Mammary epithelial cell (primary cell): ENCODE data around the gene DOCK1.

Source experiments
- EZH2 ChIP-seq: IDR thresholded peaks from 2 replicates; pipeline ENCODE4 v1.6.1; 2012; ENCODE audit warnings: low read length, inconsistent platforms, borderline replicate concordance
- TF ChIP-seq, protein P1 (sequence below), 2 donors: IDR thresholded peaks in 1 of 2; conservative IDR thresholded peaks in 1 of 2; 2 replicates each; pipeline ENCODE4 v1.5.1; 2011 to 2012; ENCODE audit warnings: inconsistent platforms in 2 of 2, low read length in 2 of 2, mild to moderate bottlenecking in 2 of 2, control low read depth in 1 of 2, low read depth in 1 of 2; ENCODE audit not compliant: insufficient read depth in 1 of 2; ENCODE audit errors: extremely low read depth in 1 of 2

DNA sequence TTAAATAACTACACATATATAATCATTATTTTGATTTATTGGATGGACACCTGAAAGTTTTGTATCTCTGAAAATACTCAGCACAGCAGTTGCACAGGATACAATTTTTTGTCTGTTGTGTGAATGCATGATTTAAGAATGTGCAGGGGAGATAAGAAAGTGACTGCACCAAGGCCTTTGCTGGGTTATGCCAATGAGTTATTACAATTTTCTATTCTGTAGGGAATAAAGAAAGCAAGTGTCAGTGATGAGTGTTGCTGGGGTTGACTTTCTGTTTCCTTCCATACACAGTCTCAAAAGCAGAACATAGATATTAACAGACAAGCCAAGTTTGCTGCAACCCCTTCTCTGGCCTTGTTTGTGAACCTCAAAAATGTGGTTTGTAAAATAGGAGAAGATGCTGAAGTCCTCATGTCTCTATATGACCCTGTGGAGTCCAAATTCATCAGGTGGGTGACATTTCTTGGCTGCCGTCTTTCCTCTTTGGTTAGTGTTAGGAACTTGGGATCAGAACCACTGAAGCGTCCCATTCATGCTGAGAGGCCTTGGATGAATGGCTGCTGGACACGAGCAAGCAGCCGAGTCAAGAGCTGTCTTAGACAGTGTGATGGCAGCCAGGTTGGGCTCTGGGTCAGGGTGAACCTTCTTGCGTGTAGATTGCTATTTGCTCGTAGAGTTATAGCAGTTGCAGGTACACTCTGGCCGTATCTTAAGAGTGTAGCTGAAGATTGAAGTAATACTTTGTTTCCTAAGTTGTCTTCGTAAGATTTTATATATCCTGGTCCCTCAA, 92.8 kb downstream of the DOCK1 start:
- TF ChIP-seq, protein P1, sequence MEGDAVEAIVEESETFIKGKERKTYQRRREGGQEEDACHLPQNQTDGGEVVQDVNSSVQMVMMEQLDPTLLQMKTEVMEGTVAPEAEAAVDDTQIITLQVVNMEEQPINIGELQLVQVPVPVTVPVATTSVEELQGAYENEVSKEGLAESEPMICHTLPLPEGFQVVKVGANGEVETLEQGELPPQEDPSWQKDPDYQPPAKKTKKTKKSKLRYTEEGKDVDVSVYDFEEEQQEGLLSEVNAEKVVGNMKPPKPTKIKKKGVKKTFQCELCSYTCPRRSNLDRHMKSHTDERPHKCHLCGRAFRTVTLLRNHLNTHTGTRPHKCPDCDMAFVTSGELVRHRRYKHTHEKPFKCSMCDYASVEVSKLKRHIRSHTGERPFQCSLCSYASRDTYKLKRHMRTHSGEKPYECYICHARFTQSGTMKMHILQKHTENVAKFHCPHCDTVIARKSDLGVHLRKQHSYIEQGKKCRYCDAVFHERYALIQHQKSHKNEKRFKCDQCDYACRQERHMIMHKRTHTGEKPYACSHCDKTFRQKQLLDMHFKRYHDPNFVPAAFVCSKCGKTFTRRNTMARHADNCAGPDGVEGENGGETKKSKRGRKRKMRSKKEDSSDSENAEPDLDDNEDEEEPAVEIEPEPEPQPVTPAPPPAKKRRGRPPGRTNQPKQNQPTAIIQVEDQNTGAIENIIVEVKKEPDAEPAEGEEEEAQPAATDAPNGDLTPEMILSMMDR (conservative IDR thresholded peaks at IDR 0.05 in 1 of 2, IDR thresholded peaks at IDR 0.05 in 1 of 2; ENCODE audit: extremely low read depth in 1 of 2, insufficient read depth in 1 of 2, low read depth in 1 of 2, low read length in 2 of 2): no peak
- TF ChIP-seq EZH2: no peak
